Colonic mucosa (tissue), 4 donors: ENCODE measurements around the gene ZC3H4. TPM values are rescaled to one million over a fixed set of nuclear protein-coding genes. Genes with fewer than 3 reads are reported as not detected.

Experiments
- DNase-seq: peaks from one replicate; pipeline ENCODE4 v3.0.0-alpha.2; 2020
- H3K27ac ChIP-seq: fragments of 200-600 bp; one replicate; pipeline ENCODE4 v1.8.0; 2021
- H3K27me3 ChIP-seq: fragments of 200-600 bp; one replicate; pipeline ENCODE4 v1.8.0; 2021
- H3K36me3 ChIP-seq: fragments of 200-600 bp; one replicate; pipeline ENCODE4 v1.8.0; 2021
- H3K4me1 ChIP-seq: fragments of 200-600 bp; one replicate; pipeline ENCODE4 v1.8.0; 2021; ENCODE audit warnings: mild to moderate bottlenecking
- H3K4me3 ChIP-seq: fragments of 200-600 bp; one replicate; pipeline ENCODE4 v1.8.0; 2021
- H3K9ac ChIP-seq, 2 donors: one replicate each; pipeline ENCODE4 v1.7.0; 2013; ENCODE audit warnings: control low read depth in 2 of 2, low read depth in 2 of 2, low read length in 2 of 2
- H3K9me3 ChIP-seq: fragments of 200-600 bp; one replicate; pipeline ENCODE4 v1.8.0; 2021
- CTCF ChIP-seq: fragments of 200-600 bp; IDR thresholded peaks from one replicate; pipeline ENCODE4 v1.8.0; 2022; ENCODE audit warnings: antibody characterized with exemption, mild to moderate bottlenecking
- intact Hi-C: fragments of 100-400 bp; cut with DNase I; formaldehyde crosslinking; loops from one replicate; pipeline ENCODE4 v1.14.1; 2022
- total RNA-seq, 2 donors: library from RNA; stranded (reverse); fragmentation: NEBNext Ultra II Directional in 1 of 2; extraction: Animal tissue kit (Norgen Biotek cat#: 25700) in 1 of 2; gene quantifications; one replicate each; pipeline ENCODE4 v1.2.1, GENCODE V29; 2021
- donor health status: healthy.
- donor health status: DM: no; HTN: no; CAD: no.
- donor health status: DM: no; HTN: no; CAD: no.

Gene ZC3H4
- total RNA-seq, 2 donors from 2014 or later = 27.2 to 62.2 TPM

- intact Hi-C loops = loop anchor here (5.0 kb wide), 1 partner anchor 62 kb away; no protein-coding TSS in a partner anchor
- DNase-seq = no peak
- H3K4me3 ChIP-seq = no peak overlapping the region
- no peak for TF ChIP-seq CTCF
- H3K36me3 ChIP-seq = peaks cover 14% of the 10 kb centered on the region
- H3K27me3 ChIP-seq = no peaks in the 10 kb centered on the region
- peaks cover 2% of the 10 kb centered on the region for H3K4me1 ChIP-seq
- H3K9ac ChIP-seq = no peak overlapping the region
- H3K9me3 ChIP-seq = no peaks in the 10 kb centered on the region
- H3K27ac ChIP-seq = no peak overlapping the region
These were observed 39.0 kb downstream of the ZC3H4 start for GRCh38 chr19:47074621-47075020.

DNA sequence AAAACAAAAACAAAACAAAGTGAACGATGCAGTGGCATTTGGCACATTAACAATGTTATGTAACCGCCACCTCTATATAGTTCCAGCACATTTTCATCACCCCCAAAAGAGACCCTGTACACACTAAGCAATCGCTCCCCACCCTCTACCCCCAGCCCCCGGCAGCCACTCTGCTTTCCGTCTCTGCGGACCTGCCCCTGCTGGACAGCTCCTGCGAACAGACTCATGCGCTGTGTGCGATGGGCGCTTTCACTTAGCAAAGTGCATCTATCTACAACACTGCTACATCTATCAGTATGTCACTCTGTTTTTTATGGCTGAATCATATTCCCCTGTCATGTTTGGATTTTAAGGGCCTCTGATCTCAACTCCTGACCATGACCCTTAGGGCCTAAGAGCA lies 40.0 kb downstream of the ZC3H4 start:
- intact Hi-C loops = no loop called here
- H3K36me3 ChIP-seq = peaks cover 14% of the 10 kb centered on the region
- H3K27ac ChIP-seq = no peak overlapping the region

GRCh38 chr19:47072323-47072722 lies 41.3 kb downstream of the ZC3H4 start:
- H3K9me3 ChIP-seq = no peaks in the 10 kb centered on the region
- no peak overlapping the region for H3K9ac ChIP-seq
- H3K4me1 ChIP-seq = no peaks in the 10 kb centered on the region
- no peaks in the 10 kb centered on the region for H3K27me3 ChIP-seq
- DNase-seq = no peak
- intact Hi-C loops = no loop called here
- H3K27ac ChIP-seq = no peak overlapping the region
- H3K4me3 ChIP-seq = no peak overlapping the region
- no peak for TF ChIP-seq CTCF
- peaks cover 15% of the 10 kb centered on the region for H3K36me3 ChIP-seq

More for the DNA sequence above, 40.0 kb downstream of the ZC3H4 start:
- Histone ChIP-seq H3K4me1 (no peaks in the 10 kb centered on the region), H3K27me3 (no peaks in the 10 kb centered on the region), H3K9ac (no peak overlapping the region), H3K9me3 (no peaks in the 10 kb centered on the region), H3K4me3 (no peak overlapping the region)
- no peak for TF ChIP-seq CTCF
- no peak for DNase-seq

GRCh38 chr19:47071731-47072130 lies 41.8 kb downstream of the ZC3H4 start:
- intact Hi-C loops = no loop called here

GRCh38 chr19:47070756-47071155 lies 42.8 kb downstream of the ZC3H4 start:
- H3K9ac ChIP-seq = no peak overlapping the region
- DNase-seq = no peak
- H3K27ac ChIP-seq = no peak overlapping the region
- H3K4me3 ChIP-seq = no peak overlapping the region
- TF ChIP-seq CTCF = no peak
- H3K4me1 ChIP-seq = no peaks in the 10 kb centered on the region
- intact Hi-C loops = no loop called here
- H3K36me3 ChIP-seq = peaks cover 16% of the 10 kb centered on the region
- H3K9me3 ChIP-seq = no peaks in the 10 kb centered on the region
- H3K27me3 ChIP-seq = no peaks in the 10 kb centered on the region

More at GRCh38 chr19:47071731-47072130, 41.8 kb downstream of the ZC3H4 start:
- no peak for TF ChIP-seq CTCF
- H3K27me3 ChIP-seq = no peaks in the 10 kb centered on the region
- no peak overlapping the region for H3K9ac ChIP-seq
- peaks cover 19% of the 10 kb centered on the region for H3K36me3 ChIP-seq
- DNase-seq = no peak
- H3K27ac ChIP-seq = no peak overlapping the region
- no peaks in the 10 kb centered on the region for H3K4me1 ChIP-seq
- H3K4me3 ChIP-seq = no peak overlapping the region
- H3K9me3 ChIP-seq = no peaks in the 10 kb centered on the region
